ENCODE measurements around the gene DIPK1C. TPM values are rescaled to one million over a fixed set of nuclear protein-coding genes. Genes with fewer than 3 reads are reported as not detected.

DIPK1C gene
- total RNA-seq, 1 donor from 2014 or later = not detected

DNA sequence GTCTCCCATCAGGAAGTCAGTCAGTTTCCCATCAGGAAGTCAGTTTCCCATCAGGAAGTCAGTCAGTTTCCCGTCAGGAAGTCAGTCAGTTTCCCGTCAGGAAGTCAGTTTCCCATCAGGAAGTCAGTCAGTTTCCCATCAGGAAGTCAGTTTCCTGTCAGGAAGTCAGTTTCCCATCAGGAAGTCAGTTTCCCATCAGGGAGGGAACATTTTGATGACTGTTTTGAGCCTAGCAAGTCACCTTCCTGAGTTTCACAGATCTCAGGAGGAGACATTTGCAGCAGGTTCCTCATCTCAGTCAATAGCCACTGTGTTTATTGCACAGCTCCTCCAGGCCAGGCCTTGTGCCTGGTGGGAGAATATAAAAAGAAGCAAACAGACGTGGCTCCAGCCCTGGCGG, 31.9 kb downstream of the DIPK1C start:
- peaks cover 2% of the 10 kb centered on the region for H3K27me3 ChIP-seq (ENCODE audit: control insufficient read depth, insufficient read depth, low read length)
- H3K36me3 ChIP-seq (ENCODE audit: control insufficient read depth, insufficient read depth, low read length) = no peaks in the 10 kb centered on the region
- H3K4me3 ChIP-seq (ENCODE audit: low read depth, low read length) = no peak overlapping the region
- TF ChIP-seq, protein P1, sequence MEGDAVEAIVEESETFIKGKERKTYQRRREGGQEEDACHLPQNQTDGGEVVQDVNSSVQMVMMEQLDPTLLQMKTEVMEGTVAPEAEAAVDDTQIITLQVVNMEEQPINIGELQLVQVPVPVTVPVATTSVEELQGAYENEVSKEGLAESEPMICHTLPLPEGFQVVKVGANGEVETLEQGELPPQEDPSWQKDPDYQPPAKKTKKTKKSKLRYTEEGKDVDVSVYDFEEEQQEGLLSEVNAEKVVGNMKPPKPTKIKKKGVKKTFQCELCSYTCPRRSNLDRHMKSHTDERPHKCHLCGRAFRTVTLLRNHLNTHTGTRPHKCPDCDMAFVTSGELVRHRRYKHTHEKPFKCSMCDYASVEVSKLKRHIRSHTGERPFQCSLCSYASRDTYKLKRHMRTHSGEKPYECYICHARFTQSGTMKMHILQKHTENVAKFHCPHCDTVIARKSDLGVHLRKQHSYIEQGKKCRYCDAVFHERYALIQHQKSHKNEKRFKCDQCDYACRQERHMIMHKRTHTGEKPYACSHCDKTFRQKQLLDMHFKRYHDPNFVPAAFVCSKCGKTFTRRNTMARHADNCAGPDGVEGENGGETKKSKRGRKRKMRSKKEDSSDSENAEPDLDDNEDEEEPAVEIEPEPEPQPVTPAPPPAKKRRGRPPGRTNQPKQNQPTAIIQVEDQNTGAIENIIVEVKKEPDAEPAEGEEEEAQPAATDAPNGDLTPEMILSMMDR (IDR thresholded peaks at IDR 0.05; ENCODE audit: insufficient read depth, low read length, poor library complexity, severe bottlenecking) = no peak
- DNase-seq (ENCODE audit: low read depth) = no peak

DNA sequence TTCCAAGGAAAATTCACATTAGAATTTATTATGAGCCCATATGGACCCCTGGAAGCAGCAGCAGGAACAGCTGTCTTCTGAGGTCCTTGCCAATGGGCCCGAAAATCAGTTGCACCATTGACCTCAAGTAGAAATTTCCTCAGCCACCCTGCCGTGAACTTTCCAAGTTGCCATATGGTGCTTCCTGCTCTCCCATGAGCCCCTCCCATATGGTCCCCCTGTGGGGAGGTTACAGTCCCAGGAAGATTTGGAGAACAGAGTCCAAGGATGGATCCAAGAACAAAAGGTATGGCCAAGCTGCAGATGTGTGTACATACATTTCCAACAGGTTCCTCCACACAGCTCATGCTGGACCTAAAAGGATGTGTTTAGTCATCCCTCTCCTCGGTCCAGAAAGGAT, 34.6 kb downstream of the DIPK1C start:
- Histone ChIP-seq H3K36me3 (ENCODE audit: control insufficient read depth, insufficient read depth, low read length) (no peaks in the 10 kb centered on the region), H3K27me3 (ENCODE audit: control insufficient read depth, insufficient read depth, low read length) (peaks cover 1% of the 10 kb centered on the region), H3K4me3 (ENCODE audit: low read depth, low read length) (no peak overlapping the region)
- TF ChIP-seq, protein P1 (IDR thresholded peaks at IDR 0.05; ENCODE audit: insufficient read depth, low read length, poor library complexity, severe bottlenecking) = no peak
- DNase-seq (ENCODE audit: low read depth) = no peak

DNA sequence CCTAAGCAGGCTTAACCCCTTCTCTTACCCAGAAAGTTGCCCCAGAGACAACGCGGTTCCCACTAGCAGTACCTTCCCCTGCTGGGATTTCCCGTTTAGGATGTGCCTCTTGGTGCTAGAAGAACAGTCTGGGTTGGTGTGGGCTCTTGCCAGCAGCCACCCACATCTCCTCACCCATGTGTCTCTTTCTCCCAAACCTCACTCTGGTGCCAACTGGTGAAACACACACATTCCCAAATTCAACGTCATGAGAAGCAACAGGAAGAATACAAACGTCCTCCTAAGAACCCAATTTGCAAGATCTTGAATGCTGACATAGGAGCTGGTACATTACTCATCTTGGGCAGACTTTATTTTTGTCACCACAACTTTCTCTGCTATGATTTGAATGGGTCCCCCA, 36.2 kb downstream of the DIPK1C start:
- no peaks in the 10 kb centered on the region for H3K36me3 ChIP-seq (ENCODE audit: control insufficient read depth, insufficient read depth, low read length)
- no peak for DNase-seq (ENCODE audit: low read depth)
- TF ChIP-seq, protein P1 (IDR thresholded peaks at IDR 0.05; ENCODE audit: insufficient read depth, low read length, poor library complexity, severe bottlenecking) = no peak
- no peak overlapping the region for H3K4me3 ChIP-seq (ENCODE audit: low read depth, low read length)
- H3K27me3 ChIP-seq (ENCODE audit: control insufficient read depth, insufficient read depth, low read length) = peaks cover 10% of the 10 kb centered on the region

DNA sequence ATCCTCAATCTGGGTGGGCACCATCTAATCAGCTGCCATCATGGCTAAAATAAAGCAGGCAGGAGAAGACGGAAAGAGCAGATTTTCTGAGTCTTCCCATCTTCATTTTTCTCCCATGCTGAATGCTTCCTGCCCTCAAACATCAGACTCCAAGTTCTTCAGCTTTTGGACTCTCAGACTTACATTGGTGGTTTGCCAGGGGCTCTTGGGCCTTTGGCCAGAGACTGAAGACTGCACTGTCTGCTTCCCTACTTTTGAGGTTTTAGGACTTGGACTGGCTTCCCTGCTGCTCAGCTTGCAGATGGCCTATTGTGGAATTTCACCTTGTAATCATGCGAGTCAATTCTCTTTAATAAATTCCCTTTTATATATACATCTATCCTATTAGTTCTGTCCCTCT, 36.6 kb downstream of the DIPK1C start:
- H3K36me3 ChIP-seq (ENCODE audit: control insufficient read depth, insufficient read depth, low read length) = no peaks in the 10 kb centered on the region
- peaks cover 10% of the 10 kb centered on the region for H3K27me3 ChIP-seq (ENCODE audit: control insufficient read depth, insufficient read depth, low read length)
- TF ChIP-seq, protein P1 (IDR thresholded peaks at IDR 0.05; ENCODE audit: insufficient read depth, low read length, poor library complexity, severe bottlenecking) = no peak
- DNase-seq (ENCODE audit: low read depth) = no peak
- no peak overlapping the region for H3K4me3 ChIP-seq (ENCODE audit: low read depth, low read length)

DNA sequence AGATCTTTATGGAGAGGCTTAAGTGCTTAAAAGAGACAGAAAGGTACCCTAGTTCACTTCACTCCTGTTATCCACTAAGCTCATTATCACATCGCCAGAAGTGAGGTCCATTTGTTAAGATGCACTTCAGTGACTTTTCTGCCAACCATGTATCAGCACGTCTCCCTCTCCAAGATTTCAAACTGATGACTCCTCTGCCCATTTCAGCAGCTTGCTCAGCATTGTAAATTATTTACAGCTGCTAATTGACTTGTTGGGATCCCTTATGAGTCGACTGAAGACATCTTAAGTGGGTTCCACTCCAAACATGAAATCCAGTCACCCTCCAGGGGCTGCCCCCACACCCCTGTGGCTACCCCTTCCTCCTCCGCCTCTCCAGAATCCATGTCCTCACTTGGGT, 37.3 kb downstream of the DIPK1C start:
- TF ChIP-seq, protein P1 (IDR thresholded peaks at IDR 0.05; ENCODE audit: insufficient read depth, low read length, poor library complexity, severe bottlenecking) = no peak
- peak; percentile 61 for DNase-seq (ENCODE audit: low read depth)
- peaks cover 10% of the 10 kb centered on the region for H3K27me3 ChIP-seq (ENCODE audit: control insufficient read depth, insufficient read depth, low read length)

DNA sequence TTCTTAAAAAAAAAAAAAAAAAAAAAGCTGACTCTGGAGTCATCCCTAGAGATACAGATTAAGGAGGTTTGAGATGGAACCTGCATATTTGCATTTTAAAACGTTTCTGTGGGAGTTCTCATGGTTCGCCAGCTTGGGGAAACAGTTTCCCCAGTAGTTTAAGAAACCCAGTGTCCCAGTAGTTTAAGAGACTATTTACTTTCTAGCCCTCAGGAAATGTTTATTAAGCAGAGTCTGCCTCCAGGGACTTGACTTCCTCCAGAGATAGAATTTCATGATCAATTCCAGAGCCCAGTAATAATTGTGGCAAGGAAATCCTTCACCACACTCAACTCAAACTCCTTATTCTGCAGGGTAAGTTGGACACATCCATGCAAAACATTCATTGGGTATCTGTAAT, 39.1 kb downstream of the DIPK1C start:
- peaks cover 10% of the 10 kb centered on the region for H3K27me3 ChIP-seq (ENCODE audit: control insufficient read depth, insufficient read depth, low read length)

More for the DNA sequence above, 37.3 kb downstream of the DIPK1C start:
- Histone ChIP-seq H3K36me3 (ENCODE audit: control insufficient read depth, insufficient read depth, low read length) (no peaks in the 10 kb centered on the region), H3K4me3 (ENCODE audit: low read depth, low read length) (no peak overlapping the region)

More for the DNA sequence above, 39.1 kb downstream of the DIPK1C start:
- Histone ChIP-seq H3K4me3 (ENCODE audit: low read depth, low read length) (no peak overlapping the region), H3K36me3 (ENCODE audit: control insufficient read depth, insufficient read depth, low read length) (no peaks in the 10 kb centered on the region)
- TF ChIP-seq, protein P1 (IDR thresholded peaks at IDR 0.05; ENCODE audit: insufficient read depth, low read length, poor library complexity, severe bottlenecking) = no peak
- no peak for DNase-seq (ENCODE audit: low read depth)

Measured in kidney epithelial cell (primary cell).